KMS-11 (cell line): ENCODE results near the gene LRRC43.
"Not testable (repeated sequence)": the region's sequence is repeated elsewhere in the genome, so short reads cannot be mapped to it uniquely, and the experiment has no call there.

ENCODE experiments used
- H2AFZ ChIP-seq: fragments of 200-600 bp; sonication (generic); 2 replicates; pipeline ENCODE4 v1.6.1; 2016; ENCODE audit warnings: antibody characterized with exemption, mixed run types, low read depth
- H3K27ac ChIP-seq: fragments of 200-600 bp; sonication (generic); 2 replicates; pipeline ENCODE4 v1.6.1; 2016; ENCODE audit warnings: mild to moderate bottlenecking, mixed run types
- H3K27me3 ChIP-seq: fragments of 200-600 bp; sonication (generic); 2 replicates; pipeline ENCODE4 v1.6.1; 2017; ENCODE audit warnings: mild to moderate bottlenecking, low read depth, mixed run types, moderate library complexity; ENCODE audit not compliant: insufficient read depth
- H3K36me3 ChIP-seq: fragments of 200-600 bp; sonication (generic); 2 replicates; pipeline ENCODE4 v1.6.1; 2017; ENCODE audit warnings: mild to moderate bottlenecking, mixed run types; ENCODE audit not compliant: insufficient read depth
- H3K4me1 ChIP-seq: fragments of 200-600 bp; sonication (generic); 2 replicates; pipeline ENCODE4 v1.6.1; 2016; ENCODE audit warnings: mild to moderate bottlenecking, low read depth, mixed run types; ENCODE audit not compliant: poor library complexity, severe bottlenecking
- H3K4me2 ChIP-seq: fragments of 200-600 bp; sonication (generic); 2 replicates; pipeline ENCODE4 v1.7.0; 2016; ENCODE audit warnings: mild to moderate bottlenecking, mixed run types
- H3K4me3 ChIP-seq: fragments of 200-600 bp; sonication (generic); IDR thresholded peaks from 2 replicates; pipeline ENCODE4 v1.6.1; 2017; ENCODE audit warnings: low read depth, low read length, mixed read lengths; ENCODE audit not compliant: insufficient read depth
- H3K79me2 ChIP-seq: fragments of 200-600 bp; sonication (generic); 2 replicates; pipeline ENCODE4 v1.6.1; 2016; ENCODE audit warnings: low read depth, mixed run types; ENCODE audit not compliant: insufficient read depth
- H3K9ac ChIP-seq: fragments of 200-600 bp; sonication (generic); 2 replicates; pipeline ENCODE4 v1.6.1; 2016; ENCODE audit warnings: mild to moderate bottlenecking, mixed run types
- H4K20me1 ChIP-seq: fragments of 200-600 bp; sonication (generic); 2 replicates; pipeline ENCODE4 v1.6.1; 2016; ENCODE audit warnings: mild to moderate bottlenecking, mixed run types; ENCODE audit not compliant: insufficient read depth
- TF ChIP-seq, protein P1 (sequence below): fragments of 200-600 bp; sonication (generic); conservative IDR thresholded peaks from 2 replicates; pipeline ENCODE4 v1.6.1; 2017; ENCODE audit warnings: low read depth, mild to moderate bottlenecking, antibody characterized with exemption, low read length, moderate library complexity, mixed read lengths

LRRC43 gene

GRCh38 chr12:122199484-122200355 lies 16.8 kb downstream of the LRRC43 start:
- Histone ChIP-seq H2AFZ (no peak overlapping the region), H3K36me3 (no peaks in the 10 kb centered on the region), H3K4me3 (no peak overlapping the region), H3K27me3 (no peaks in the 10 kb centered on the region), H3K79me2 (no peaks in the 10 kb centered on the region), H3K4me2 (no peak overlapping the region), H3K9ac (no peak overlapping the region), H3K27ac (no peak overlapping the region), H3K4me1 (peaks cover 6% of the 10 kb centered on the region), H4K20me1 (no peaks in the 10 kb centered on the region)
- TF ChIP-seq, protein P1, sequence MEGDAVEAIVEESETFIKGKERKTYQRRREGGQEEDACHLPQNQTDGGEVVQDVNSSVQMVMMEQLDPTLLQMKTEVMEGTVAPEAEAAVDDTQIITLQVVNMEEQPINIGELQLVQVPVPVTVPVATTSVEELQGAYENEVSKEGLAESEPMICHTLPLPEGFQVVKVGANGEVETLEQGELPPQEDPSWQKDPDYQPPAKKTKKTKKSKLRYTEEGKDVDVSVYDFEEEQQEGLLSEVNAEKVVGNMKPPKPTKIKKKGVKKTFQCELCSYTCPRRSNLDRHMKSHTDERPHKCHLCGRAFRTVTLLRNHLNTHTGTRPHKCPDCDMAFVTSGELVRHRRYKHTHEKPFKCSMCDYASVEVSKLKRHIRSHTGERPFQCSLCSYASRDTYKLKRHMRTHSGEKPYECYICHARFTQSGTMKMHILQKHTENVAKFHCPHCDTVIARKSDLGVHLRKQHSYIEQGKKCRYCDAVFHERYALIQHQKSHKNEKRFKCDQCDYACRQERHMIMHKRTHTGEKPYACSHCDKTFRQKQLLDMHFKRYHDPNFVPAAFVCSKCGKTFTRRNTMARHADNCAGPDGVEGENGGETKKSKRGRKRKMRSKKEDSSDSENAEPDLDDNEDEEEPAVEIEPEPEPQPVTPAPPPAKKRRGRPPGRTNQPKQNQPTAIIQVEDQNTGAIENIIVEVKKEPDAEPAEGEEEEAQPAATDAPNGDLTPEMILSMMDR: no peak

- no peaks in the 10 kb centered on the region for H3K36me3 ChIP-seq
- H3K27ac ChIP-seq: no peak overlapping the region
- peaks cover 6% of the 10 kb centered on the region for H3K4me1 ChIP-seq
- H3K4me3 ChIP-seq: no peak overlapping the region
- no peak overlapping the region for H2AFZ ChIP-seq
- H4K20me1 ChIP-seq: no peaks in the 10 kb centered on the region
- no peak overlapping the region for H3K9ac ChIP-seq
- no peaks in the 10 kb centered on the region for H3K79me2 ChIP-seq
- H3K27me3 ChIP-seq: no peaks in the 10 kb centered on the region
- TF ChIP-seq, protein P1: no peak
- no peak overlapping the region for H3K4me2 ChIP-seq
These were observed 17.7 kb downstream of the LRRC43 start for GRCh38 chr12:122200541-122201175.

DNA sequence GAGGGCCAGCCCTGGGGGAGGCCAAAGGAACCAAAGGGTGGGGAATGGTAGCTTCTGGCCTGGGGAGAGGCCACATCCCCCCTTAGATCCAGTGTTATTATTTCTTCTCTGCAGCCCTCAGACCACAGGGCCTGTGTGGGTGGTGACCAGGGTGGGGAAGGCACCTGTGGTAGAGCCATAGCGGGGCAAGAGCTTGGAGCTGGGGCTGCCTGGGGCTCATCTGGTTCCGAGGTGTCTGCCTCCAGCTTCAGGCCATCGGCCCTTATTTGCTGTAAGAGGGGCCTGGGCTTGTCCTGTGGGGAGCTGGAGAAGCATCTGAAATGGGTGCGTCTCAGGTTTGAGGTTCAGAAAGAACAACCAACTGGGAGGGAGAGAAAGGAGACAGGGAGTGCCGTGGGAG lies 18.5 kb downstream of the LRRC43 start:
- H3K9ac ChIP-seq: no peak overlapping the region
- H4K20me1 ChIP-seq: no peaks in the 10 kb centered on the region
- no peak overlapping the region for H3K4me2 ChIP-seq
- no peak overlapping the region for H3K4me3 ChIP-seq
- no peak overlapping the region for H2AFZ ChIP-seq
- no peaks in the 10 kb centered on the region for H3K36me3 ChIP-seq
- TF ChIP-seq, protein P1: no peak
- H3K27me3 ChIP-seq: no peaks in the 10 kb centered on the region
- no peaks in the 10 kb centered on the region for H3K79me2 ChIP-seq
- no peak overlapping the region for H3K27ac ChIP-seq
- peaks cover 6% of the 10 kb centered on the region for H3K4me1 ChIP-seq

DNA sequence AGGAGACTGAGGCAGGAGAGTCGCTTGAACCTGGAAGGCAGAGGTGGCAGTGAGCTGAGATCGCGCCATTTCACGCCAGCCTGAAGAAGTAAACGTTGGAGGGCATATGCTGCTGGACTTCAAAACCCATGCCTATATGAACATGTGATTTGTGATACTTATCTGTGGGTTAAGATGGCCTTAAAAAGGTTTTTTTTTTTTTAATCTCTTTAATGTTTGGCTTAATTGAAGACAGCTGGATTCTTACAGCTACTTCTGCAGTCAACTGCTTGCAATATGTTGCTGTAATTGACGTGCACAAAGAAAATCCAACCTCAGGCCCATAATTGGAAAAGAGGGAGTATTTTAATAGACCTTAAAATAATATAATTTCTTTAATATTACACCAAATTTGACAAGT lies 19.1 kb downstream of the LRRC43 start:
- Histone ChIP-seq H3K36me3 (no peaks in the 10 kb centered on the region), H2AFZ (no peak overlapping the region), H3K4me3 (no peak overlapping the region), H3K9ac (no peak overlapping the region), H3K27me3 (no peaks in the 10 kb centered on the region), H3K4me1 (peaks cover 6% of the 10 kb centered on the region), H3K79me2 (no peaks in the 10 kb centered on the region), H3K4me2 (no peak overlapping the region), H3K27ac (no peak overlapping the region), H4K20me1 (no peaks in the 10 kb centered on the region)
- TF ChIP-seq, protein P1: no peak

GRCh38 chr12:122202811-122203210 lies 19.9 kb downstream of the LRRC43 start:
- not testable (repeated sequence) for H3K79me2 ChIP-seq, H3K4me3 ChIP-seq, H3K9ac ChIP-seq, H4K20me1 ChIP-seq, H3K27ac ChIP-seq, H3K36me3 ChIP-seq, H3K27me3 ChIP-seq, H3K4me1 ChIP-seq
- Histone ChIP-seq H3K4me2 (peak overlapping the region; percentile 51), H2AFZ (peak overlapping the region; percentile 59)
